Body of pancreas (tissue), 4 donors: ENCODE data around the gene EYS.

ENCODE experiments used
- CTCF ChIP-seq, 7 experiments: fragments of 450-650 bp in 4 of 7; fragments of 200-600 bp in 3 of 7; sonication (generic) in 3 of 7; IDR thresholded peaks; one replicate each; pipeline ENCODE4 v1.5.1; 2016 to 2019; ENCODE audit warnings: antibody characterized with exemption in 7 of 7
- POLR2A ChIP-seq, 3 donors: fragments of 450-650 bp; IDR thresholded peaks; one replicate each; pipeline ENCODE4 v1.6.1; 2016; ENCODE audit warnings: antibody characterized with exemption in 3 of 3, mild to moderate bottlenecking in 2 of 3

GRCh38 chr6:64817525-64817924 is 889.5 kb downstream of the EYS start:
- no peak for TF ChIP-seq CTCF (IDR thresholded peaks at IDR 0.05)
- no peak for TF ChIP-seq POLR2A (IDR thresholded peaks at IDR 0.05)
